HG03378 (cell line): ENCODE results near the gene RHBDD1.

Experiments used
- ATAC-seq: cut with Tn5 transposase; IDR thresholded peaks from one replicate; pipeline ENCODE4 v1.9.1; 2021; ENCODE audit warnings: mild to moderate bottlenecking, moderate library complexity; ENCODE audit not compliant: unreplicated experiment

Gene RHBDD1

GRCh38 chr2:226978300-226978699 lies 142.4 kb downstream of the RHBDD1 start:
- no peak for ATAC-seq

- ATAC-seq = no peak
These were observed 143.2 kb downstream of the RHBDD1 start for GRCh38 chr2:226979004-226979403.

- ATAC-seq = no peak
These were observed 146.0 kb downstream of the RHBDD1 start for GRCh38 chr2:226981791-226982326.

DNA sequence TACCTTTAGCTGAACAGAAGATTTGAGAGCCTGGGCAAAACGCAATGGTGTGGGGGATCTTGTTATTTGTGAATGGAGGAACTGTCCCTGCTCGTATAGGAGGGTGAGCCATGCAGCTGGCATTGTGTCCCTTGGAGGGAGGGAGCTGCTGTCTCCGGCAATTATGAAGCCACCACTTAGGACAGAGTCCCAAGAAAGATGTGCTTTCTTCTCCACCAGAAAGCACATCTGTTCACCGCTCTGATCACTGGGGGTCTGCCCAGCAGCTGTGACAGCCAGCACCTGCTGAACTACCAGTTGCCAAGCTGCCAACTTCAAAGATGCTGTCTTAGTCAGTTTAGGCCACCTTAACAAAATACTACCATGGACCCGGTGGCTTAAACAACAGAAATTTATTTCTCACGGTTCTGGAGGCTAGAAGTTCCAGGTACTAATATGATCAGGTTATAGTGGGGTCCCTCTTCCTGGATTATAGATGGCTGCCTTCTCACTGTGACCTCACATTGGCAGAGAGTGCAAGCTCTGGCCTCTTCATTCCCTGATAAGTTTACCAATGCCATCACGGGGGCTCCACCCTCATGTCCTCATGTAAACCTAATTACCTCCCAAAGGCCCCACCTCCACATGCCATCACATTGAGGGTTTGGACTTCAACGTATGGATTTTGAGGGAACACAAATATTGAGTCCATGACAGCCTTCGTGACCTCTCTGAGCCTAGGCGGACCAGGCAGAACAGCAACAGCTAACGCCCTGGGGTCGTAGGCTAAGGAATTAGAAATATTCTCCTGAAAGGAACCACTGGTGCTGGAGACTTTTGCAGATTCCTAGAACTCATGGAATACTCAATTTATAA lies 148.3 kb downstream of the RHBDD1 start:
- no peak for ATAC-seq

- peak; percentile 97 for ATAC-seq
These were observed 149.1 kb downstream of the RHBDD1 start for GRCh38 chr2:226984750-226985582.

GRCh38 chr2:226985583-226985946 lies 149.7 kb downstream of the RHBDD1 start:
- ATAC-seq = no peak

- ATAC-seq = no peak
These were observed 155.8 kb downstream of the RHBDD1 start for GRCh38 chr2:226991663-226992062.

DNA sequence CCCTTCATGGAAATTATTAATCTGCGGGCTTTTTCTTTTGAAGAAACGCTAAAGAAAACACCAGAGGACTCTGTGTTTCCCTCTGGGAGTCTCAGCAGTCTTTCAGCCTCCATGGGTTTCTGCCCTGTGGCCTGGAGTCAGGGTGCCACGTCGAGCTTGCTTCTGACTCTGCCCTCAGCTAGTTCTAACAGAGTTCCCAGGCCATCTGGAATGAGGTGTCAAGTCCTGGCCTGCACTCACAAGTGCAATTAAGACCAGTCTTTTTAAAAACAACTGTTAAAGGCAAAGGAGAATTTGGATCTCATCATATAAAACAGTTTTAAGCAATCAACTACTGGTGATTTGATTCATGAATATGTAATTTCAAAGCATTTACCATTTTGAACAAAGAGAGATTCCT lies 157.3 kb downstream of the RHBDD1 start:
- ATAC-seq = no peak

GRCh38 chr2:226994775-226995174 lies 158.9 kb downstream of the RHBDD1 start:
- ATAC-seq = no peak

GRCh38 chr2:226995625-226996041 lies 159.8 kb downstream of the RHBDD1 start:
- ATAC-seq = peak; percentile 44

GRCh38 chr2:226999661-227000060 lies 163.8 kb downstream of the RHBDD1 start:
- no peak for ATAC-seq

DNA sequence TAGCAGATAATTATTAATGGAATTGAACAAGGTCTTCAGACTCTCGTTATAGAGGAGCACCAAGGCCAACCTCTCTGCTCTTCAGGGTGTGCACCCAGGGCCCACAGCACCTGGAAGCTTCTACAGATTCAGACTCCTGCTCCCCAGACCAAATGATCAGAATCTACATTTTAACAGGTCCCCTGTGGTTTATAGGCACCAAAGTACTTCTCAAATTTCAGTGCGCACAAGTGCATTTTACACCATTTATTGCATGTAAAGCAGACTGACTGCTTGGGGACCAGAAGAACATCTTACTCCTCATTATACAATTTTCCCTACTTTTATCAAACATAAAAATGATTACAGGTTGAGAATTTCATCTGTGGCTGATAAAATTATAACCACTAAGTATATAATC lies 164.3 kb downstream of the RHBDD1 start:
- ATAC-seq = no peak

GRCh38 chr2:227004482-227004881 lies 168.6 kb downstream of the RHBDD1 start:
- ATAC-seq = no peak

DNA sequence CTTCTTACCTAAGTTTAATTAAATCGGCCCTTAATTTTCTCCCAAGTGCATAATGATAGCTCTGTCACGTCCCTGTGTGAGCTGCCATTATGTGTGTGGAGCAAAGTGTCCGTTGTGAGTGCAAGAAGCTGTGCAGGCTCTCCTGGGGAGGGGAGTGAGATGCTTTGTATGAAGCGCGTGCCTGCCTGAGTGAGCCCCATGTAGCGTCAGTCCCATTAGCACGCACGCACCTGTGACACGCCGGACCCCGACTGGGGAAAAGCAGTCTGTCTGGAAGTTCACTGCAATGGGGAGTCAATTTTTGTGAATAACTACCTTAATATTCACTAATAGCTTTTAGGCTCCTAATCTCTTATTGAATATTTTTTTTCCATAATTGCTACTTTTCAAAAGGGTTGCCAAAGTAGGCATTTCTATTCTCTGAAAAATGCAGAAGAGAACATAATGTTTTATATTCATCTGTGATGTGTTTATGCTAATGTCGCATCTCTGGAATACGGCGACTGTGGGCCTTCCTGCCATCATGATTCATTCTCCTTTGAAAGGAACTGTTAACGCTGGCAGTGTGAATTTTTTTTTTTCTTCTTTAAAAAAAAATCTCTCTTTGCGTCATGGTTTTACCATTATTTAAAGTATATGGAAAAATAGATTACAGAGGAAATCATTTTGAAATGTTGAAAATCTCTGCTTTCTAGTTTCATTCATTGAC lies 170.5 kb downstream of the RHBDD1 start:
- ATAC-seq = no peak

DNA sequence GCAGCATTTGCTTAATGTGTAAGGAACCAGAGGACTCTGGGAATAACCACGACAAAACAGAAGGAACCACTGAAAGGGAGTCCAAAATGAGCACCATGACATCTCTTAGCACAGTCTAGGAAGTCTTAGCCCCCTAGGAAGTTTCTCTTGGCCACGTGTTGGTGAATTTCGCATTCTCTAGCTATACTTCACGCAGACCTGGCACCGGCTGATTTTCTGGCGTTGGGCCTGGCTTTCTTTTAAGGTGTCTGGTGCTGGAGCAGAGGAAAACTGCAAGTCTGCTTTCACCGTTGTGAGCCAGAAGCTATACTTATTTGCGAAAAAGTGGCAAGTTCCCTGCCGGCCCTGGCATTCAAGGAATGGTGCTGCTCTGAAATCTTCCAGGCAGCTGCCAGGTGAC lies 171.3 kb downstream of the RHBDD1 start:
- ATAC-seq = no peak

DNA sequence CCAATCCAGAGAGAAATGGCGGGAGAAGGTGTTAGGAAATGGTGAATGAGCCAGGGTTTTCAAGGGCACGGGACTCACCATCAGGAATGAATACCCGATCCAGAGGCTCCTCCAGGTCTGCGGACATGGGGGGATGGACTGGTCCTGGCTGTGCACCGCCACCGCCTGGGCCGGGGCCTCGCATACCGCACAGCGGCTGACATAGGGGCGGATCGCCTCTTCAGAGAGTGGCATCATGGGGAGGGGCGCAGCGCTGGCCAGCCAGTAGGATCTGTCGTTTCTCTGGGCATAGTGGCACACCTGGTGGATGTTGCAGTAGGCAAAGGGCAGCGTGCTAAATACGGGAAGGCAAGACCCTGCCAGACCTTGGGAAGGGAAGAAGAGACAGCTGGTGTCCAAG lies 172.1 kb downstream of the RHBDD1 start:
- no peak for ATAC-seq

GRCh38 chr2:227010433-227010832 lies 174.6 kb downstream of the RHBDD1 start:
- no peak for ATAC-seq

DNA sequence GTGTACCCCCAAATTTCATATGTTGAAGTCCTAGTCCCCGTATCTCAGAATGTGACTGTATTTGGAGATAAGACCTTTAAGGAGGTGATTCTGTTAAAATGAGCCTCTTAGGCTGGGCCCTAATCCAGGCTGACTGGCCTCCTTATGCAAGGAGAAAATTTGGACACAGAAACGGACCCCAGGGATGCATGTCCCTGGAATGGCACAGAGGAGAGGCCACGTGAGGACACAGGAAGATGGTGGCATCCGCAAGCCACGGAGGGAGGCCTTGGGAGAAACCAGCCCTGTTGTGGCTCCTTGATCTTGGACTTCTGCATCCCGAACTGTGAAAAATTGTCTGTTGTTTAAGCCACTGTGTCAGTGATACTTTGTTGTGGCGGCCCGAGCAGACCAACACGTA lies 177.5 kb downstream of the RHBDD1 start:
- no peak for ATAC-seq

DNA sequence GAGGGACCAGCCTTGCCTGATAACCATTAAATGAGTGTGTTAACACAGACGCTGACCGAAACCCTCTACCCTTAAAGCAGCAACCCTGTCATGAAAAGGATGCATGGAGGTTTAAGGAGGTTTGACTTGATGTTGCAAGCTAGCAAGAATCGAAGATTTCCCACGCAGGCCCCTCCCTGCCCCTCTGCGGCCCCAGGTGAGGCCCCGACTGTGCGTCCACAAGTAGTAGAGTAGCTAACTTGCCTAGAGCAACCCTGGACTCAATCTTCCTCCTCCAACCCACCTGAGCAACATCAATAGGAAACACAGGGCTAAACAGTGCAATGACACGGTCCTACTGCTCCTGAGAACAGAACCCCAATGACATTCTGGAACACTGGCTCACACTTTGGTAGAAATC lies 178.0 kb downstream of the RHBDD1 start:
- ATAC-seq = no peak

- ATAC-seq = no peak
These were observed 181.0 kb downstream of the RHBDD1 start for GRCh38 chr2:227016894-227017293.

DNA sequence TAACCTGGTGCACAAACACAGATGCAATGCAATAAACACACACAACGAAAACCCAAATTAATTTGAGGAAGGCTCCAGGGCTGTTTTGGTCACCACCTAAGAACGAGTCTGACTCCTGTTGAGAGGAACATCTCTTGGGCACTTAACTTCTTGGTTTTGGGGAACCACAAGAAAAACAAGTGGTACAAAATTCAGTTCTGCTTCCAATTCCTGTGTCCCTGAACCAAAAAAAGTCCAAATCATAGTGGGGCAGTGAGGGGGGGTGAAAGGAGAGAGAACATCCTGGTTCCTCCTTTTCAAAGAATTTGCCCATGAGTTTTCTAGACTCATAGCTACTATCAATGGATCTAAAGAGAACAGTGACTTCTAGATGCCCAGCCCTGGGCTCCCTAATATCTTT lies 184.6 kb downstream of the RHBDD1 start:
- ATAC-seq = no peak
